GM23248 (cell line): ENCODE measurements around the gene MPV17L2.

ENCODE experiments used
- EZH2 ChIP-seq: fragments of 200-600 bp; sonication (generic); IDR thresholded peaks from 2 replicates; pipeline ENCODE4 v1.6.1; 2018; ENCODE audit warnings: antibody characterized with exemption, mild to moderate bottlenecking; ENCODE audit not compliant: insufficient read depth, poor library complexity, severe bottlenecking
- EZH2phosphoT487 ChIP-seq: fragments of 200-600 bp; sonication (generic); IDR thresholded peaks from 2 replicates; pipeline ENCODE4 v1.6.1; 2018; ENCODE audit warnings: antibody characterized with exemption, moderate library complexity, mild to moderate bottlenecking, low read depth; ENCODE audit not compliant: insufficient read depth

GRCh38 chr19:18167011-18167410 lies 26.0 kb upstream of the MPV17L2 start:
- TF ChIP-seq EZH2 (no peak), EZH2phosphoT487 (no peak)
